DND-41 (cell line): ENCODE measurements around the gene ALDH1A2.
A peak's percentile ranks its signal among the peaks of the same experiment; 100 is the strongest.

ENCODE experiments used
- ATAC-seq: fragments of 200-7000 bp; cut with Tn5 transposase; 3 replicates; pipeline ENCODE4 v1.9.1; 2021; ENCODE audit warnings: low read depth; ENCODE audit not compliant: insufficient read depth
- DNase-seq: peaks from one replicate; pipeline ENCODE4 v3.0.0-alpha.2; 2020
- H2AFZ ChIP-seq: 2 replicates; pipeline ENCODE4 v1.6.0; 2012; ENCODE audit warnings: low read depth, low read length
- H3K27ac ChIP-seq: 2 replicates; pipeline ENCODE4 v1.5.1; 2012; ENCODE audit warnings: low read length, inconsistent platforms
- H3K27me3 ChIP-seq: fragments of 200-600 bp; sonication (generic); 2 replicates; pipeline ENCODE4 v1.6.0; 2012; ENCODE audit warnings: low read length, mild to moderate bottlenecking, inconsistent platforms; ENCODE audit not compliant: insufficient read depth, poor library complexity
- H3K36me3 ChIP-seq: 2 replicates; pipeline ENCODE4 v1.5.1; 2012; ENCODE audit warnings: low read length, inconsistent platforms; ENCODE audit not compliant: insufficient read depth
- H3K4me1 ChIP-seq: 2 replicates; pipeline ENCODE4 v1.5.1; 2012; ENCODE audit warnings: mild to moderate bottlenecking, low read length; ENCODE audit not compliant: insufficient read depth
- H3K4me2 ChIP-seq: 2 replicates; pipeline ENCODE4 v1.6.0; 2012; ENCODE audit warnings: mild to moderate bottlenecking, moderate library complexity, low read length, inconsistent platforms; ENCODE audit not compliant: insufficient read depth
- H3K4me3 ChIP-seq, 2 experiments: fragments of 200-600 bp in 1 of 2; shearing (Covaris generic) in 1 of 2; 2 replicates each; pipeline ENCODE4 v1.5.1; 2012 to 2016; ENCODE audit warnings: inconsistent platforms in 2 of 2, low read length in 2 of 2, mild to moderate bottlenecking in 2 of 2, low read depth in 1 of 2, moderate library complexity in 1 of 2
- H3K79me2 ChIP-seq: 2 replicates; pipeline ENCODE4 v1.6.0; 2012; ENCODE audit warnings: low read length, inconsistent platforms; ENCODE audit not compliant: insufficient read depth
- H3K9ac ChIP-seq: 2 replicates; pipeline ENCODE4 v1.6.0; 2012; ENCODE audit warnings: low read depth, mild to moderate bottlenecking, inconsistent platforms, low read length, moderate library complexity
- H3K9me3 ChIP-seq: 2 replicates; pipeline ENCODE4 v1.5.1; 2012; ENCODE audit warnings: low read length, moderate library complexity, mild to moderate bottlenecking, inconsistent platforms; ENCODE audit not compliant: insufficient read depth, severe bottlenecking
- H4K20me1 ChIP-seq: 2 replicates; pipeline ENCODE4 v1.6.0; 2012; ENCODE audit warnings: low read length; ENCODE audit not compliant: insufficient read depth
- CTCF ChIP-seq: IDR thresholded peaks from 2 replicates; pipeline ENCODE4 v1.5.1; 2012; ENCODE audit warnings: borderline replicate concordance, low read length, moderate library complexity, mild to moderate bottlenecking; ENCODE audit not compliant: poor library complexity, severe bottlenecking; ENCODE audit errors: extremely low read depth
- EZH2 ChIP-seq: IDR thresholded peaks from 3 replicates; pipeline ENCODE4 v1.6.1; 2012; ENCODE audit warnings: borderline replicate concordance, low read depth, mild to moderate bottlenecking, moderate library complexity, low read length, inconsistent platforms; ENCODE audit not compliant: severe bottlenecking

Gene ALDH1A2

GRCh38 chr15:58077427-58077826, 11.9 kb upstream of the ALDH1A2 start:
- no peaks in the 10 kb centered on the region for H3K36me3 ChIP-seq
- TF ChIP-seq CTCF = no peak
- no peak for TF ChIP-seq EZH2
- no peaks in the 10 kb centered on the region for H3K9me3 ChIP-seq
- no peaks in the 10 kb centered on the region for H4K20me1 ChIP-seq
- H3K27ac ChIP-seq = no peak overlapping the region
- ATAC-seq (no peak), DNase-seq (no peak)
- H3K4me3 ChIP-seq = no peak overlapping the region
- H3K9ac ChIP-seq = no peak overlapping the region
- H3K4me2 ChIP-seq = no peak overlapping the region
- no peaks in the 10 kb centered on the region for H3K4me1 ChIP-seq
- H2AFZ ChIP-seq = no peak overlapping the region
- H3K79me2 ChIP-seq = no peaks in the 10 kb centered on the region
- H3K27me3 ChIP-seq = peaks cover 11% of the 10 kb centered on the region

- TF ChIP-seq CTCF (no peak), EZH2 (no peak)
- Histone ChIP-seq H4K20me1 (no peaks in the 10 kb centered on the region), H3K27me3 (peaks cover 11% of the 10 kb centered on the region), H3K4me1 (no peaks in the 10 kb centered on the region), H3K4me3 (no peak overlapping the region), H3K4me2 (no peak overlapping the region), H3K27ac (no peak overlapping the region), H3K9ac (no peak overlapping the region), H3K36me3 (no peaks in the 10 kb centered on the region), H2AFZ (no peak overlapping the region), H3K79me2 (no peaks in the 10 kb centered on the region), H3K9me3 (no peaks in the 10 kb centered on the region)
- ATAC-seq (no peak), DNase-seq (no peak)
These were observed 8.9 kb upstream of the ALDH1A2 start for GRCh38 chr15:58074452-58074851.

GRCh38 chr15:58070801-58071418, 5.4 kb upstream of the ALDH1A2 start:
- ATAC-seq = no peak
- H3K36me3 ChIP-seq = no peaks in the 10 kb centered on the region
- H2AFZ ChIP-seq = no peak overlapping the region
- peak; percentile 51 for DNase-seq
- H3K9me3 ChIP-seq = no peaks in the 10 kb centered on the region
- H3K4me3 ChIP-seq = no peak overlapping the region
- H3K4me2 ChIP-seq = no peak overlapping the region
- H4K20me1 ChIP-seq = no peaks in the 10 kb centered on the region
- no peak for TF ChIP-seq EZH2
- TF ChIP-seq CTCF = peak; percentile 86
- H3K79me2 ChIP-seq = no peaks in the 10 kb centered on the region
- H3K4me1 ChIP-seq = no peaks in the 10 kb centered on the region
- H3K27ac ChIP-seq = no peak overlapping the region
- H3K27me3 ChIP-seq = no peaks in the 10 kb centered on the region
- H3K9ac ChIP-seq = no peak overlapping the region
